Fibroblast of skin of right biceps (primary cell): ENCODE results near the gene ACAP3.
A peak's percentile ranks its signal among the peaks of the same experiment; 100 is the strongest.
"Not testable (repeated sequence)": the region's sequence is repeated elsewhere in the genome, so short reads cannot be mapped to it uniquely, and the experiment has no call there.

Experiments used
- DNase-seq: peaks from one replicate; pipeline ENCODE4 v3.0.0-alpha.2; 2013

The ACAP3 gene

GRCh38 chr1:1330366-1331067, 22.8 kb upstream of the ACAP3 start:
- no peak for DNase-seq

GRCh38 chr1:1329304-1330210, 21.8 kb upstream of the ACAP3 start:
- DNase-seq: no peak

GRCh38 chr1:1328254-1328653, 20.5 kb upstream of the ACAP3 start:
- no peak for DNase-seq

GRCh38 chr1:1327291-1327690, 19.6 kb upstream of the ACAP3 start:
- DNase-seq: no peak

- DNase-seq: no peak
These were observed 18.4 kb upstream of the ACAP3 start for GRCh38 chr1:1326075-1326605.

GRCh38 chr1:1325288-1326074, 17.8 kb upstream of the ACAP3 start:
- no peak for DNase-seq

- DNase-seq: peak; percentile 90
These were observed 17.0 kb upstream of the ACAP3 start, which contains the start of the genes CPTP and INTS11 for GRCh38 chr1:1324524-1325287. TSS of gene CPTP (plus strand) at chr1:1324802. CDS start at chr1:1326911, 2,109 bp downstream. TSS of gene INTS11 (minus strand) at chr1:1324660. CDS start at chr1:1324608, 52 bp downstream.

- DNase-seq: no peak
These were observed 16.4 kb upstream of the ACAP3 start for GRCh38 chr1:1324084-1324523.

- DNase-seq: no peak
These were observed 15.2 kb upstream of the ACAP3 start for GRCh38 chr1:1322952-1323351.

GRCh38 chr1:1322418-1322817, 14.7 kb upstream of the ACAP3 start:
- no peak for DNase-seq

GRCh38 chr1:1321477-1321876, 13.7 kb upstream of the ACAP3 start:
- DNase-seq: no peak

GRCh38 chr1:1320666-1321448, 13.1 kb upstream of the ACAP3 start:
- DNase-seq: no peak

GRCh38 chr1:1319646-1319941, 11.9 kb upstream of the ACAP3 start:
- no peak for DNase-seq

- DNase-seq: no peak
These were observed 11.3 kb upstream of the ACAP3 start for GRCh38 chr1:1318777-1319645.

GRCh38 chr1:1318131-1318652, 10.5 kb upstream of the ACAP3 start:
- peak; percentile 92 for DNase-seq

GRCh38 chr1:1317420-1317819, 9.7 kb upstream of the ACAP3 start:
- no peak for DNase-seq

GRCh38 chr1:1316199-1316598, 8.5 kb upstream of the ACAP3 start:
- not testable (repeated sequence) for DNase-seq

- no peak for DNase-seq
These were observed 7.8 kb upstream of the ACAP3 start for GRCh38 chr1:1315435-1315954.

- DNase-seq: no peak
These were observed 7.1 kb upstream of the ACAP3 start for GRCh38 chr1:1314678-1315335.
